Esophagus squamous epithelium (tissue), 4 donors: ENCODE results near the gene ADRM1.
A peak's percentile ranks its signal among the peaks of the same experiment; 100 is the strongest.

Experiments used
- CTCF ChIP-seq, 6 experiments: fragments of 450-650 bp in 4 of 6; fragments of 200-600 bp in 2 of 6; sonication (generic) in 2 of 6; IDR thresholded peaks; one replicate each; pipeline ENCODE4 v1.5.1; 2016 to 2019; ENCODE audit warnings: antibody characterized with exemption in 6 of 6, mild to moderate bottlenecking in 4 of 6, moderate library complexity in 4 of 6
- POLR2A ChIP-seq, 4 donors: fragments of 450-650 bp; IDR thresholded peaks; one replicate each; pipeline ENCODE4 v1.6.1; 2017; ENCODE audit warnings: antibody characterized with exemption in 4 of 4, mild to moderate bottlenecking in 4 of 4, moderate library complexity in 3 of 4

GRCh38 chr20:62317167-62317655, 14.4 kb downstream of the ADRM1 start:
- TF ChIP-seq CTCF (IDR thresholded peaks at IDR 0.05) = peak in 1 of 6 experiments; percentile 3
- TF ChIP-seq POLR2A (IDR thresholded peaks at IDR 0.05) = no peak
